Epithelial cell of alveolus of lung (primary cell): Measurements from ENCODE around the gene CYB5D1. TPM values are rescaled to one million over a fixed set of nuclear protein-coding genes. Genes with fewer than 3 reads are reported as not detected.

ENCODE experiments used
- total RNA-seq: library from RNA; depleted of rRNA; stranded (reverse); fragments of >200 nt; gene quantifications from 2 replicates; pipeline ENCODE4 v1.2.1, GENCODE V29; 2015

The CYB5D1 gene, protein sequence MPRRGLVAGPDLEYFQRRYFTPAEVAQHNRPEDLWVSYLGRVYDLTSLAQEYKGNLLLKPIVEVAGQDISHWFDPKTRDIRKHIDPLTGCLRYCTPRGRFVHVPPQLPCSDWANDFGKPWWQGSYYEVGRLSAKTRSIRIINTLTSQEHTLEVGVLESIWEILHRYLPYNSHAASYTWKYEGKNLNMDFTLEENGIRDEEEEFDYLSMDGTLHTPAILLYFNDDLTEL
- 2.8 and 6.5 TPM in 2 replicates for total RNA-seq

DNA sequence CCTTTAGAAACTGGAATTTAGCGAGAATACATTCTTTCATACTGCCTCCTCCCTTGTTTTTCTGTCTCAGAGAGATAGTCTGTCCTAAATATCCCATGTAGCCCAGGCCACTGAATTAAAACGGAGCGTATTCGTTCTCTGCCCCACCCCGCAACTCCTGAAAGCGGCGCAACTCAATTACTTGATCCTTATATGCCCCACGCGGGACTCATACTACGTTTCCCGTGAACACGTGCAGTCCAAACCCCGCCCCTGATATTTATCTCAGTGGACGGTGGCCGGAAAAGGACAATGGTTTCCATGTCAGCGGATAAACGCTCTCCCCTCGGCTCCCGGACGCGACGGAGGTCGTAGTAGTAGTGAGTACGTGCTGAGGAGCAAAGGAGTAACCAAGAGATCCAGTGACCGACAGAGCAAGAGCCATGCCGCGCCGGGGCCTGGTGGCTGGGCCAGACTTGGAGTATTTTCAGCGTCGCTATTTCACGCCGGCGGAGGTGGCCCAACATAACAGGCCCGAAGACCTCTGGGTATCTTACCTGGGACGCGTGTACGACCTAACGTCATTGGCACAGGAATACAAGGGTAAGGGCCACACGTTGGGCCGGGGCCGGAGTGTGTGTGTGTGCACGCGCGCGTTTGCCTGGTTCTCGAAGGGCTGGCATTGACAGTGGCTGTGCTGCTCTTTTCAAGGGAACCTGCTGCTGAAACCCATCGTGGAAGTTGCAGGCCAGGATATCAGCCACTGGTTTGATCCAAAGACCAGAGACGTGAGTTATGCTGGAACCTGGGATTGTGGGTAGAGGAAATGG lies at the start of gene CYB5D1:
Gene CYB5D1 (plus strand): TSS at position 291 of the 809 bp plus-strand sequence. CDS start 132 bp downstream, at position 423.

DNA sequence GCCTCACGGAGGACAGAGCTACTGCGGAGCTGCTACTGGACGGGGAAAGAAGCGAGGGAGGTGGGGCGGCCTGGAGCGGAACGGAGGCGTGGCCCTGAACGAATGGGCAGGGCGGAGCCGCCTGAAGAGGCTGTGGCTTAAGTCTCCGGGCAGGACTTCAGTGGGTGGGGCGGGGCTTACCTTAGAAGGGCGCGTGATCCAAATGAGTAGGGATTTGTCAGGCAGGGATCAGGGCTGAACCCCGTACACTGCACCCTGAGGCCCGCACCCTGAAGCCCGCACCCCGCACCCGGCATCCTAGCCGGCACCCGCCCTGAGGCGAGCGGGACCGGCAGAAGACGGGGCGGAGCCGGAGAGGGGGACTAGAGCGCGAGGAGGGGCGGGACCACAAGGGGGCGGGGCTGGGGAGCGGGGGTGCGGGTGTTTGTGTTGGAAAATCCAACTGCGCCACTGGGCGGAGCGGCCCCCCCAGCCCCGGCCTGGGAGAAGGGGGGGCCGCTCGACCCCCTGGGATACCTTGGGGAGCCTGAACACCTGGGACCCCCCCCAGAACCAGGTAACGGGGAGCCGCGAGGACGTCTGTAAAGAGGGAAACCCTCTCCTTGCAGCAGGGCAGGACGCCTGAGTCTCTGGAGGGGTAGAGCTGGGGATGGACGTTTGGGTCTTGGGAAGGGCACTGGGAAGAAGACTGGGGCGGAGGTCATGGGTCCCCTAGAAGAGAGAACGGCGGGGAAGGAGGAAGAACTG lies 23.8 kb upstream of the CYB5D1 start, which contains the start of gene KDM6B:
Gene KDM6B (plus strand): TSS at position 423 of the 747 bp plus-strand sequence. CDS start 11,338 bp downstream, outside the sequence.

DNA sequence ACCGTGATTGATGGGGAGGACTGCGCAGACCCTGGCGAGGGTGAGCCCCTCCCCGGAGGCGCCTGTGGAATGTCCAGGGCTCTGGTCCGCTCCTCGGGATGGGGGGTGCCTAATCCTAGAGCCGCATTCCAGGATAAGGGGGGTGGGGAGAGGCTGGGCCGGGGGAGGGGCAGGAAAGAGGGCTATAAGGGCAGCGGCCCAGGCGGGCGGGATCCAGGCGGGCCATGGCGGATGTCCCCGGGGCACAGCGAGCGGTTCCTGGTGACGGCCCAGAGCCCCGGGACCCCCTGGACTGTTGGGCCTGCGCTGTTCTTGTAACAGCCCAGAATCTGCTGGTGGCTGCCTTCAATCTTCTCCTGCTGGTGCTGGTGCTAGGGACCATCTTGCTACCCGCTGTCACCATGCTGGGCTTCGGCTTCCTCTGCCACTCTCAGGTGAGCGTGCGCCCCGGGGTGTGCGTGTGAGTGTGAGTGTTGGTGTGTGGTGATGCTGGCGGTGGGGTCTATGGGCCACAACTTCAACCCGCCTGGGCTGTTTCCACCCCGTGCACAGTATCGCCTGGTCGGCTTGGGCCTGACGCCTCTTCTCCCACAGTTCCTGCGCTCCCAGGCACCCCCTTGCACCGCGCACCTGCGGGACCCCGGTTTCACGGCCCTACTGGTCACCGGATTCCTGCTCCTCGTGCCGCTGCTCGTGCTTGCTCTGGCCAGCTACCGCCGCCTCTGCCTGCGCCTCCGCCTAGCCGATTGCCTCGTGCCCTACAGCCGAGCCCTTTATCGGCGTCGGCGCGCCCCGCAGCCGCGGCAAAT lies 2.7 kb upstream of the CYB5D1 start, which contains the start of gene TMEM88:
Gene TMEM88 (plus strand): TSS at position 216 of the 809 bp plus-strand sequence. CDS start 9 bp downstream, at position 225.

DNA sequence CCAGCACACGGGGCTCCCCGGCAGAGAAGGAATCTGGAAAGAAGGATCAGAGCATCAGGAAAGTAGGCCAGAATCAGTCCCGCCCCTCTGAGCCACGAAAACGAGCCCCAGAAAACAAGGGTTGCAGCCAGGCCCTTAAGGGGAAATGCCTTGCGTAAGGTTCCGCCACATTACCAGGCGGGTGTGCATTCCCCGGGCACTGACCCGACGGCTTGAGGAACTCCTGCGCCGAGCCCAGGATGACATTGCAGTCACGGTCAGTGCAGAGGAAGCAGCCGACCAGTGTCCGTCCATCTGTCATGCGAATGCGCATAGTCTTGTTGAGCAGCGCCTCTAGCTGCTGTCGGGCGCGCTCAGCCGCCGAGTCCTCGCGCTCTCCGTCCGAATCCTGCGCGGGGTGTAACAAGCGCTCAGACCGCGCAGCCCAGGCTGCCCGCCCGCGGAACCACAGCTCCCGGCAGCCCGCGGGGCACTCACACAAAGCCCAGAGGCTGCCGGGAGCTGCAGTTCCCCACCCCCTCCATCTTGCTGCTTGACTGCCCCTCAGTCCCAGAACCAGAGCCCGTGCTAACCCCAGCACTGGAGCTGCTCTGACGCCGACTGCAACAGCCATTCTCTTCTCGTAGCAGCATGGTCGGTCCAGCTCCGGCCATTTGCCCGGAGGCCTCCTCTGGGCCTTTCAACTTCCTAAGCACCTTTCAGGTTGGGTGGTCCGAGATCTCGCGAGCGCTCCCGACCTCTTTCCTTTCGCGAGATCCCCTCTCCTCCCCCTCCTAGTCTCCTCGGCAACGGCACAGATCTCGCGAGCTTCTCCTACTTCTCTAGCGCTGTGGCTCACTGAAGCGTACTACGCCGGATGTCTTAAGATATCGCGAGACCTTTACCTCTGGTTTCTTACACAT lies 741 bp upstream of the CYB5D1 start, which contains the start of gene NAA38:
Gene NAA38 (minus strand): TSS at position 749 of the 902 bp plus-strand sequence. CDS start 96 bp downstream, at position 653.

DNA sequence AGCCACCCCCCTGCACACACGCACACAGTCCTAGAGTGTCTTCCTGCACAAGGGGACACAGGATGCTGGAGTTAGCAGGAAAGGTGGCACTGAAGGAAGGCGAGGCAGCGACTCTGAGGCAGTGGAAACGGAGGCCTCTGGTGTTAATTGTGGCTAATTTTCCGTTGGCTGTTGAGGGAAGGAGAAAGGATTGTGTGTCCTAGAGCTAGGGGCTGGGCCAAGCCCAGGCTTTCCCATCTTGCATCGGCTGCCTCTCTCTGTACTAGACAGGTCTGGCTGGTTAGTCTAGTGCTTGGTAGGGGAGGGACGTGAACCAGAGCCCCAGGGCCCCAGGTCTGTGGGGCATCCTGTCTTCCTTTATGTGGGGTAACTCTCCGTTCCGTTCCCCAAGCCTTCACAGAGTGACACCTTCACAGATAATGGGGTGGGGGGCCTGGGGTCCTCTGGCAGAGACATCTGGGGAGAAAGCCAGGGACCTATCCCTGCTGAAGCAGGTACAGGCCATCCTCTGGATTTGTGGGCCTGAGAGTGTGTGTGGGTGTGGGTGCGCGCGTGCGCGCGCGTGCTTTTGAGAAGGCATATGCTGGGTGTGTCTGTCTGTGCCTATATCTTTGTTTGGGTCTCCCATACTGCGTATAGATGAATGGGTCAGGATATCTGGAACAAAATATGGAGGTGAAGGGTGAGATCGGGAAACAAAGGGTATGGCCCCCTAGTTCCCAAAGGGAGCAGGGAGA lies 30.5 kb downstream of the CYB5D1 start, which contains the start of gene CHD3:
Gene CHD3 (plus strand): TSS at position 606 of the 737 bp plus-strand sequence. CDS start 212 bp downstream, outside the sequence.

Other genes with a start within 250 kb of the CYB5D1 start
- 24.8 and 37.5 TPM in 2 replicates for gene FXR2, start 243.1 kb upstream of the CYB5D1 start, total RNA-seq
- 26.6 and 100 TPM in 2 replicates for gene SAT2, start 230.2 kb upstream of the CYB5D1 start, total RNA-seq
- 0.26 and 1.4 TPM in 2 replicates for gene SHBG, start 227.9 kb upstream of the CYB5D1 start, total RNA-seq
- 1.0 TPM in 1 of 2 replicates, not detected in the other for gene ATP1B2, start 207.1 kb upstream of the CYB5D1 start, total RNA-seq
- gene TP53, start 170.5 kb upstream of the CYB5D1 start, total RNA-seq = 55.3 and 73.2 TPM in 2 replicates
- 6.7 and 14.0 TPM in 2 replicates for gene WRAP53, start 169.5 kb upstream of the CYB5D1 start, total RNA-seq
- gene EFNB3, start 152.8 kb upstream of the CYB5D1 start, total RNA-seq = 1.6 and 8.7 TPM in 2 replicates
- gene DNAH2, start 140.3 kb upstream of the CYB5D1 start, total RNA-seq = under 0.01 and 0.16 TPM in 2 replicates
- 3.6 and 12.4 TPM in 2 replicates for gene KDM6B, start 23.8 kb upstream of the CYB5D1 start, total RNA-seq
- 1.9 and 3.3 TPM in 2 replicates for gene TMEM88, start 2.9 kb upstream of the CYB5D1 start, total RNA-seq
- 41.8 and 83.4 TPM in 2 replicates for gene NAA38, start 444 bp upstream of the CYB5D1 start, total RNA-seq
- gene CHD3, start 30.8 kb downstream of the CYB5D1 start, total RNA-seq = 63.2 and 81.6 TPM in 2 replicates
- 2.4 and 4.5 TPM in 2 replicates for gene RNF227, start 58.3 kb downstream of the CYB5D1 start, total RNA-seq
- 0.78 and 2.2 TPM in 2 replicates for gene KCNAB3, start 71.9 kb downstream of the CYB5D1 start, total RNA-seq
- 51.3 and 66.3 TPM in 2 replicates for gene TRAPPC1, start 73.9 kb downstream of the CYB5D1 start, total RNA-seq
- gene CNTROB, start 74.2 kb downstream of the CYB5D1 start, total RNA-seq = 14.1 and 15.3 TPM in 2 replicates
- gene GUCY2D, start 144.6 kb downstream of the CYB5D1 start, total RNA-seq = under 0.01 TPM in 1 of 2 replicates, not detected in the other
- gene ALOX15B, start 181.1 kb downstream of the CYB5D1 start, total RNA-seq = 0.80 and 0.91 TPM in 2 replicates
- gene ALOX12B, start 229.7 kb downstream of the CYB5D1 start, total RNA-seq = not detected in 2 replicates